ENCODE results near the gene CST3. TPM values are rescaled to one million over a fixed set of nuclear protein-coding genes. Genes with fewer than 3 reads are reported as not detected.

CST3 gene
- total and polyA plus RNA-seq, 2 experiments from 2014 or later, result 921 to 2,850 TPM

DNA sequence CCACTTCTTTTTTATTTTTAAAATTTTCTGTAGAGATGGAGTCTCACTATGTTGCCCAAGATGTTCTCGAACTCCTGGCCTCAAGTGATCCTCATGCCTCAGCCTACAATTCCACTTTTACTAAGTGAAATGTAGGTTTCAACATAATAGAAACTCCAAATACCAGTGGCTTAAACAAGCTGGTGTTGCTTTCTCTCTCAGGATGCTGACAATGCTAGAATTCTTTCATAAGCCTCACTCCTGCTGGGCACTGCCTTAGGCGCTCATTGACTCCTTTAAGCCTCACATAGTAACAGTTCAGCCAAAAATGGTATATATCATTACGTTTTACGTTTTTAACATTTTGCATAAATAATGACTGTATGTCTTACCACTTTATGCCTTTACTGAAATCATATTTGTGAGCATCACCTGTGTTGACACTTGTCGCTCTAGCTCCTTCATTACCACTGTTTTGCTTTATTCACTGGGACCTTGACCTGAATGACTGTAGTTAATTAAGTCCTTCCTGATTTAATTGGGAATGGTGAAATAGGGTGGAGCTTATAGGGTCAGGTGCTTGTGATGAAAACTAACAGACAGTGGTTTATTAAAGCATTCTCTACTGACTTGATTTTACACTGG is 28.2 kb downstream of the CST3 start:
- no peaks in the 10 kb centered on the region for H4K20me1 ChIP-seq (ENCODE audit: insufficient read depth, poor library complexity, severe bottlenecking)
- no peak overlapping the region for H3K27ac ChIP-seq
- H3K79me2 ChIP-seq, result no peaks in the 10 kb centered on the region
- no peak for TF ChIP-seq EZH2 (IDR thresholded peaks at IDR 0.05; ENCODE audit: borderline replicate concordance)
- no peak for TF ChIP-seq EZH2phosphoT487 (IDR thresholded peaks at IDR 0.05; ENCODE audit: low read depth, severe bottlenecking, unreplicated experiment)
- TF ChIP-seq, protein P1, sequence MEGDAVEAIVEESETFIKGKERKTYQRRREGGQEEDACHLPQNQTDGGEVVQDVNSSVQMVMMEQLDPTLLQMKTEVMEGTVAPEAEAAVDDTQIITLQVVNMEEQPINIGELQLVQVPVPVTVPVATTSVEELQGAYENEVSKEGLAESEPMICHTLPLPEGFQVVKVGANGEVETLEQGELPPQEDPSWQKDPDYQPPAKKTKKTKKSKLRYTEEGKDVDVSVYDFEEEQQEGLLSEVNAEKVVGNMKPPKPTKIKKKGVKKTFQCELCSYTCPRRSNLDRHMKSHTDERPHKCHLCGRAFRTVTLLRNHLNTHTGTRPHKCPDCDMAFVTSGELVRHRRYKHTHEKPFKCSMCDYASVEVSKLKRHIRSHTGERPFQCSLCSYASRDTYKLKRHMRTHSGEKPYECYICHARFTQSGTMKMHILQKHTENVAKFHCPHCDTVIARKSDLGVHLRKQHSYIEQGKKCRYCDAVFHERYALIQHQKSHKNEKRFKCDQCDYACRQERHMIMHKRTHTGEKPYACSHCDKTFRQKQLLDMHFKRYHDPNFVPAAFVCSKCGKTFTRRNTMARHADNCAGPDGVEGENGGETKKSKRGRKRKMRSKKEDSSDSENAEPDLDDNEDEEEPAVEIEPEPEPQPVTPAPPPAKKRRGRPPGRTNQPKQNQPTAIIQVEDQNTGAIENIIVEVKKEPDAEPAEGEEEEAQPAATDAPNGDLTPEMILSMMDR (IDR thresholded peaks at IDR 0.05; ENCODE audit: poor library complexity), result no peak
- no peaks in the 10 kb centered on the region for H3K9me2 ChIP-seq (replicated peaks; ENCODE audit: insufficient read depth)
- 90% methylated on average over 5 of the region's 5 CpGs for WGBS (ENCODE audit: low lambda C conversion rate, missing lambda C conversion rate)
- no peak overlapping the region for H2AFZ ChIP-seq
- no peaks in the 10 kb centered on the region for H3K36me3 ChIP-seq (replicated peaks; ENCODE audit: insufficient read depth, low read depth)
- H3K4me3 ChIP-seq, result no peak overlapping the region
- H3K4me2 ChIP-seq, result no peak overlapping the region
- H3K27me3 ChIP-seq, result no peaks in the 10 kb centered on the region
- H3K9me3 ChIP-seq (ENCODE audit: low read depth), result no peaks in the 10 kb centered on the region
- H3K4me1 ChIP-seq (ENCODE audit: insufficient read depth), result no peaks in the 10 kb centered on the region
- no peak for DNase-seq (ENCODE audit: low spot score)

DNA sequence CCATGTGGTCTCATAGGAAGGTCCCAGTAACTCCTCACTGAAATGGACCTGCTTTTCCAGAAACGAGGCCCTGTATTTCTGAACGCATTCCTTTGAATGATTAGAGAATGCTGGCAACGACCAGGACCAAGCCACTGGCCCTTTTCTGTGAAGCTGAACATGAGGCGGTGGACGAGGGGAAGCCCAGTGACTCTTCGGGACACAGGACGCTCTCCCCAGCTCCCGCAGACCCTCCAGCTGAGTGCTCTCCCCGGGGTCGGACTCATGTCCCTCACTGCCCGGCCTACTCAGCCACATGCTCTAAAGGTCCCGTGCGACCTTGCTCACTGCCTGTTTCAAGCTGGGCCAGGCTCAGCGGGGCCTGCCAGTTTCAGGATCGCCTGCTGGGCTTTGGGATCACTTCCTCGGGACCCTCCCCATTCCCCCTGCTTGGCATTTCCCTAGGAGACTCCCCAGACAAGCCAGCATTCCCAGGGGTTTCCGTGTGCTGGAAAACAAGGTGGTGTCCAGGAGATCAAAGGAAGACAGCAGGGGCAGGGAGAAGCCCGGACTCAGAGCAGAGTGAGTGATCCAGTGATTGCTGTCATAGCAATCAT is 29.4 kb downstream of the CST3 start:
- H2AFZ ChIP-seq, result no peak overlapping the region
- no peaks in the 10 kb centered on the region for H3K27me3 ChIP-seq

DNA sequence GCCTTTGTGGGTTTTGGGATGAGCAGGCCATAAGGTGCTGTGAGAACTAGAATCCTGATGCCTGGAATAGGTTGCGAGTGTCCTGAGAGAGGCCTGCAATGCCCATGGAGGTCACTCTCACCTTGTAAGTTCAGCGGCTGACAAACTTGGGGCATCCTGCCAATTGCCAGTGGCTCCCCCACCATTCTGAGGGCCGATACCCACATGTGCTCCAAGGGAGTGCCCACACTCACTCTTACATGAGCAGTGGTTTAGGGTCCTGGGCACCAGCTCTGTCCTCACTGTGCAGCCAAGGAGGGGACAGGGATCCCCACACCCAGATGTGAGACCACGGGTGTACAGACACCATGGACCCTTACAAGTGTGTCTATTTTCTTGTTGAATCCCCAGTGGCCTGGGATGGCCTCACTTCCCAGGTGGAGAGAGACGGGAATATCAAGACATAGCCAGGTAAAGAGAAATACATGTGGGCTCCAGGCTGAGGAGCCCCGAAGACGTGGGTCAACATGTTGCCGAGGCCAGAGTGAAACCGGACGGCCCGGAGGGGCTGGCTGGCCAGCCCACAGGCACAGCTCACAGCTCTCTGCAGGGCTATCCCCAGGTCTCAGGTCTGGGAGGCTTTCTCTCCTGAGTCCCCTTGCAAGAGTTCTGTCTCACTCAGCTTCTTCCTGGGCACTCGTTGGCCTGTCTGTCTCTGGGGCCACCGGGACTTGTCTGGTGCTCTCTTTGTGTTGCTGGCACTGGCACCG is 30.1 kb downstream of the CST3 start:
- H3K9me2 ChIP-seq (replicated peaks; ENCODE audit: insufficient read depth), result no peaks in the 10 kb centered on the region
- no peak overlapping the region for H3K4me2 ChIP-seq
- WGBS (ENCODE audit: low lambda C conversion rate, missing lambda C conversion rate), result 94% methylated on average over 14 of the region's 14 CpGs
- no peaks in the 10 kb centered on the region for H3K27me3 ChIP-seq
- H2AFZ ChIP-seq, result no peak overlapping the region
- H4K20me1 ChIP-seq (ENCODE audit: insufficient read depth, poor library complexity, severe bottlenecking), result no peaks in the 10 kb centered on the region
- no peak for DNase-seq (ENCODE audit: low spot score)
- H3K9me3 ChIP-seq (ENCODE audit: low read depth), result no peaks in the 10 kb centered on the region
- TF ChIP-seq EZH2phosphoT487 (IDR thresholded peaks at IDR 0.05; ENCODE audit: low read depth, severe bottlenecking, unreplicated experiment), result no peak
- no peak for TF ChIP-seq EZH2 (IDR thresholded peaks at IDR 0.05; ENCODE audit: borderline replicate concordance)
- TF ChIP-seq, protein P1 (IDR thresholded peaks at IDR 0.05; ENCODE audit: poor library complexity), result no peak
- no peaks in the 10 kb centered on the region for H3K4me1 ChIP-seq (ENCODE audit: insufficient read depth)
- H3K36me3 ChIP-seq (replicated peaks; ENCODE audit: insufficient read depth, low read depth), result no peaks in the 10 kb centered on the region
- H3K79me2 ChIP-seq, result no peaks in the 10 kb centered on the region
- H3K4me3 ChIP-seq, result no peak overlapping the region
- H3K27ac ChIP-seq, result no peak overlapping the region

More for the DNA sequence above, 29.4 kb downstream of the CST3 start:
- Histone ChIP-seq H3K9me3 (ENCODE audit: low read depth) (no peaks in the 10 kb centered on the region), H4K20me1 (ENCODE audit: insufficient read depth, poor library complexity, severe bottlenecking) (no peaks in the 10 kb centered on the region), H3K4me1 (ENCODE audit: insufficient read depth) (no peaks in the 10 kb centered on the region), H3K9me2 (replicated peaks; ENCODE audit: insufficient read depth) (no peaks in the 10 kb centered on the region), H3K4me2 (no peak overlapping the region), H3K4me3 (no peak overlapping the region), H3K36me3 (replicated peaks; ENCODE audit: insufficient read depth, low read depth) (no peaks in the 10 kb centered on the region), H3K27ac (no peak overlapping the region), H3K79me2 (no peaks in the 10 kb centered on the region)
- DNase-seq (ENCODE audit: low spot score), result no peak
- WGBS (ENCODE audit: low lambda C conversion rate, missing lambda C conversion rate), result 76% methylated on average over 18 of the region's 18 CpGs
- TF ChIP-seq EZH2 (IDR thresholded peaks at IDR 0.05; ENCODE audit: borderline replicate concordance), result no peak
- TF ChIP-seq, protein P1 (IDR thresholded peaks at IDR 0.05; ENCODE audit: poor library complexity), result no peak
- TF ChIP-seq EZH2phosphoT487 (IDR thresholded peaks at IDR 0.05; ENCODE audit: low read depth, severe bottlenecking, unreplicated experiment), result no peak
